Astrocyte of the spinal cord (primary cell): ENCODE measurements around the gene TTC9B.

Source experiments
- DNase-seq: peaks from one replicate; pipeline ENCODE4 v3.0.0; 2011; ENCODE audit warnings: low read depth, low spot score
- H3K4me3 ChIP-seq: 2 replicates; pipeline ENCODE4 v1.5.1; 2011; ENCODE audit warnings: low read depth, mild to moderate bottlenecking, low read length, moderate library complexity
- in situ Hi-C: cut with HindIII; loops from 2 replicates; pipeline ENCODE4 v1.10.0; 2017; ENCODE audit warnings: low sequenced_read_pairs
- TF ChIP-seq, protein P1 (sequence below): IDR thresholded peaks from 2 replicates; pipeline ENCODE4 v1.5.1; 2012; ENCODE audit warnings: low read depth, mild to moderate bottlenecking, low read length, inconsistent platforms

Gene TTC9B

DNA sequence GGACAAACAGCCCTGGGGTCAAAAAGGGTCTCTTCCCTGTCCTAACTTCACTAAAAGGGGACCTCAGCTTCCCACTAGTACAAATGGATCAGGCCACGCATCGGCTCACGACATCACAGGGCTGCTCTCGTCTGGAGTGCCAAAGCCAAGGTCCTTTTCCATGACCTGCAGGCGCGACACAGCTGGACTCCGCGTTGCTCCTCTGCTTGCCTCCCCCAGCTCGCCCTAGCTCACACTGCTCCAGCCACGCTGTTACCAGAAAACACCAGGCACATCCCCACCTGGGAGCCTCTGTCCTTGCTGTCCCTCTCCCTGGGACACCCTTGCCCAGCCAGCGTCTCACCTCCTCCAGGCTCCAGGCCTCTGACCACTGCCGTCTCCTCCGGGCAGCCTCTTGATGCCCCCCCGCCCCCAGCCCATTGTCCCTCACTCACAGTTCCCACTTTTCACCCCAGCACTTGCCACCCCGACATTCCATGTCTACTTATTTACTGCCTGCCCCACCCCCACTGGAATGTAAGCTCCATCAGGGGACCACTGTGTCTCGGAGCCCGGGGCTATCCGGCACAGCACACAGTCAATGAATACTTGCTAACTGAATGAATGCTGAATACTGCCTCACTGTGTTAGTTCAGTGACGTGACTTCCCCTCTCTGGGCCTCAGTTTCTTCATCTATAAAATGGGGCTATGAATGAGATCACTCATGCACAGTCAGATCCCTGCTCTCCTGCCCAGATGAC, 46.3 kb upstream of the TTC9B start:
- H3K4me3 ChIP-seq: no peak overlapping the region
- in situ Hi-C loops: no loop called here
- DNase-seq: no peak
- TF ChIP-seq, protein P1, sequence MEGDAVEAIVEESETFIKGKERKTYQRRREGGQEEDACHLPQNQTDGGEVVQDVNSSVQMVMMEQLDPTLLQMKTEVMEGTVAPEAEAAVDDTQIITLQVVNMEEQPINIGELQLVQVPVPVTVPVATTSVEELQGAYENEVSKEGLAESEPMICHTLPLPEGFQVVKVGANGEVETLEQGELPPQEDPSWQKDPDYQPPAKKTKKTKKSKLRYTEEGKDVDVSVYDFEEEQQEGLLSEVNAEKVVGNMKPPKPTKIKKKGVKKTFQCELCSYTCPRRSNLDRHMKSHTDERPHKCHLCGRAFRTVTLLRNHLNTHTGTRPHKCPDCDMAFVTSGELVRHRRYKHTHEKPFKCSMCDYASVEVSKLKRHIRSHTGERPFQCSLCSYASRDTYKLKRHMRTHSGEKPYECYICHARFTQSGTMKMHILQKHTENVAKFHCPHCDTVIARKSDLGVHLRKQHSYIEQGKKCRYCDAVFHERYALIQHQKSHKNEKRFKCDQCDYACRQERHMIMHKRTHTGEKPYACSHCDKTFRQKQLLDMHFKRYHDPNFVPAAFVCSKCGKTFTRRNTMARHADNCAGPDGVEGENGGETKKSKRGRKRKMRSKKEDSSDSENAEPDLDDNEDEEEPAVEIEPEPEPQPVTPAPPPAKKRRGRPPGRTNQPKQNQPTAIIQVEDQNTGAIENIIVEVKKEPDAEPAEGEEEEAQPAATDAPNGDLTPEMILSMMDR: no peak

DNA sequence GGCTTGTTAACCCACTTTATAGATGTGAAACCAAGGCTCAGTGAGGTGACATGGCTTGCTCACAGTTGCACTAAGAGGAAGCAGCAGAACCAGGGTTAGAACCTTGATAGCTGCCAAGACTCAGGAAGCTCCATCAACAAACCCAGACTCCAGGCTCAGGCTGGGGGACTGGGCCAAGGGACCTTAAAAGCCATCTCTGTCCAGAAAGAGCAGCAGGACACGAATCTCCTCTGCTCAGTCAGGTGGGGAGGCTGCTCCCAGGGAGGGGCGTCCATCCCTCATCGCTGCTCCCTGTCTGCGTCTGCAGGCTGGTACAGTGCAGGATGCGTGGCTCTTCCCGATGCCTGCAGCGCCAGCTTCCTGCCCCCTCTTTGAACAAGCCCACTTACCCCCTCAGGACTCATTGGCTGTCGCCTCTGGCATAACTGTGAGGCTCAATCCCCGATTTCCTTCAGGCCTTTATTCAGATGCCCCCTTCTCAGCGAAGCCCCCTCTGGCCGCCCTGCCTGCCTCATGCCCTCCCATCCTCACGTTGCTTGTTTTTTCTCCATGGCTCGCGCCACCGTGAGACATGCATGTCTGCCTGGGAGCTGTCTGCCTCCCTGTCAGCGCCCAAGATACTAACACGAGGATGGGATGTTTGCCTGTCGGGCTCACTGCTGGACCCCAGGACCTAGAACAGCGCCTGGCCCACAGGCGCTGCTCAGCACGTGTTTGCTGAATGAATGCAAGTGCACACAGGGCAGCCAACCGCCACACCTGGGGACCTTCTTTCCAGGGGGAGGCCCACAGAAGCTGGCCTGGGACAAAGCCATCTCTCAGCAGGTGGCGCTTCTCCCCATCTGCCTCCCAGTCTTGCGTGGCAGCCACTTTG, 45.5 kb upstream of the TTC9B start:
- no peak overlapping the region for H3K4me3 ChIP-seq
- no peak for DNase-seq
- TF ChIP-seq, protein P1: no peak
- in situ Hi-C loops: no loop called here

DNA sequence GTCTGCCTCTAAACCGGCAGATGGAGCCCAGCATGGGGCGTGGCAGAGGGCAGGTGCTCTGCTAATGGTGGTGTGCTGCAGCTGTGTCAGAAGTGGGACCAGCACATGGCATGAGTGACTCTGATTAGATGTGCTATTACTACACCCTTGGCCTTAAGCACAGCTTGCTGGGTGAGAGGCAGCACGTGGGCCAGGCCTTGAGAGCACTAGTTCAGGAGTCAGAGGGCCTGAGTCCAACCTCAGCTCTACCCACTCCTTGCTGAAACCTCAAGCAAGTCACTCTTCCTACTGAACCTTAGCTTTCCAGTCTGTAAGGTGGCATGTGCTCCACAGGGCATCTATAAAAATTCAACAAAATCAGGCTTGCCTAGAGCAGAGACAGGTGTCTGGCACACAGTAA, 44.2 kb upstream of the TTC9B start:
- TF ChIP-seq, protein P1: no peak
- in situ Hi-C loops: no loop called here

DNA sequence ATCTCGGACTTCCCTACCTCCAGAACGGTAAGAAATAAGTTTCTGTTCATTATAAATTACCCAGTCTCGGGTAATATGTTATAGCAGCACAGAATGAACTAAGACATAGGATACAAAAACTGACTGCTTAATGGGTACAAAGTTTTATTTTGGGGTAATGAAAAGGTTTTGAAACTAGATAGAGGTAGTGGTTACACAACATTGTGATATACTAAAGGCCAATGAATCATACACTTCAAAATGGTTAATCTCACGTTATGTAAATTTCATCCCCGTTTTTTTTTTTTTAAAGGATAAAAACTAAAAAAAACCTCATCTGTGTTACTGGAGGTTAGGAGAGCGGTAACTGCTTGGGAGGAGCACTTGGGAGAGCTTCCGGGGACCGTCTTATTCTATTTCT, 43.4 kb upstream of the TTC9B start:
- in situ Hi-C loops: no loop called here
- TF ChIP-seq, protein P1: no peak
- no peak for DNase-seq
- H3K4me3 ChIP-seq: no peak overlapping the region

More for the DNA sequence above, 44.2 kb upstream of the TTC9B start:
- H3K4me3 ChIP-seq: no peak overlapping the region
- DNase-seq: no peak

DNA sequence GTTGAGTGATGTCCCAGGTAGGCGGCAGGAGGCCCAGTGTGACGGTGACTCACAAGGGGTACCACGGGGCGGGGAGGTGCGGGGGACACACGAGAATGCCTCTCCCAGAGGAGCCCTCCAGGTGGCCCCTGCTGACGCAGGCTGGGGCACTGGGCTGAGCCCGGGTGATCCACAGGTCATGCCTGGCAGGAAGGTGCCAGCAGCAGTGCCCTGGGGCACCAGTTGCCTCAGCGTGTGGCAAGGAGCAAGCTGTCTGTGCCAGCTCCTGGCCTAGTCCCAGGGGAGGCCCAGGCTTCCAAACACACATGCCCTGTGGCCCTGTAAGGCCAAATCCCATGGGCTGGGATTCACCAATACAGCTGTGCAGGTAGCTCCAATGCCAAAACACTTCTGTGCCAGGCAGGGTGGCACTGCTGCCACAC, 38.9 kb upstream of the TTC9B start:
- in situ Hi-C loops: no loop called here
- no peak overlapping the region for H3K4me3 ChIP-seq
- DNase-seq: no peak
- TF ChIP-seq, protein P1: no peak

DNA sequence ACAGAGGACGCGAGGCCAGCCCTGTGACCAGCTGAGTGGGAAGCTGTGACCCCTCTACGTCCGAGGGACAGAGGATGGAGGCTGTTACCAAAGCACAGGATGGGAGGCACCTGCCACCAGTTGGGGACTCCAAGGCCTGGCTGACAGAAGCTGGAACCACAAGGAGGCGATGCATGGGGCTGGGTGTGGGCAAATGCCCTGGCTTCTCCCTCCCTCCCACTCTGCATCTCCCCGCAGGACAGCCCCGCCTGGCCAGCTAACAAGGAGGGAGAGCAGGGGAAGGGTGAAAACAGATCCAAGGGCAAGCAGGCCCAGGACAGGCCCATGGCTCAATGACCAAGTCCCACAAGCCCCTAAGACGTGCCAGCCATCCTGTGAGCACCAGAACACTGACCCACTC, 38.3 kb upstream of the TTC9B start:
- TF ChIP-seq, protein P1: no peak
- DNase-seq: no peak
- H3K4me3 ChIP-seq: no peak overlapping the region
- in situ Hi-C loops: no loop called here
